NB4 (cell line): Measurements from ENCODE around the gene ANKLE1.

ENCODE experiments used
- POLR2A ChIP-seq: IDR thresholded peaks from 2 replicates; pipeline ENCODE4 v1.6.1; 2011; ENCODE audit warnings: mild to moderate bottlenecking; ENCODE audit not compliant: insufficient read length; ENCODE audit errors: extremely low read depth
- TF ChIP-seq, protein P1 (sequence below): IDR thresholded peaks from one replicate; pipeline ENCODE4 v1.5.1; 2012; ENCODE audit warnings: low read depth, low read length
- TF ChIP-seq, protein P2 (sequence below): IDR thresholded peaks from 2 replicates; pipeline ENCODE4 v1.6.1; 2011; ENCODE audit warnings: low read depth, low read length

DNA sequence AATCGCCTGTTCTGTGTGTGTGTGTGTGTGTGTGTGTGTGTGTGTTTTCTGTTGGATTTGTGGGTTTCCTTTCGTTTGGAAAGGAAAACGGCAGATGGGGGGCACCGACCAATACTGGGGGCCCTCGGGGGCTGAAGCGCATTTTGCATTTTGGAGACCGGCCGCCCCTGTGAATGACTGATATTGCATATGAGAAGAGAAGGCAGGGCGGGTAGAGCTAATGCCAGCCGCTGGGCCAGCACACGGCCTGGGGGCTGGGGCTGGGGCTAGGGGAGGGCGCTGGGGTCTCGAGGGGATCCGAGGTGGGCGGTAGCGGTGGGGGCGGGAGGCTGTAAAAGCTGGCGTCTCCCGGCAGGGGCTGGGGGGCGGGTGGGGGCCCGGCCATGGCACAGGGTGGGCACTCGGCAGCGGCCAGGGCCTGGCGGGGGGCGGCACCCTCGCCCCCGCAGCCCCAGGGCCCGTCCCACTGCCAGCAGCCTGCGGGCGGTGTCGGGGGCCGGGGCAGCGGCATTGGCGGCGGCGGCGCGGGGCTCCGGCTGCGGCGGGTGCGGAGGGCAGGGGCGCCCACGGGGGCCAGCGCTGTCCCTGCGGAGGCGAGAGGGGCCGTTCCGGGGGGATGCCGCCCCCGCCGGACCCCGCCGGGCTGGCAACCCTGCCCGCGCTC, 41.7 kb downstream of the ANKLE1 start:
- no peak for TF ChIP-seq POLR2A
- TF ChIP-seq, protein P1, sequence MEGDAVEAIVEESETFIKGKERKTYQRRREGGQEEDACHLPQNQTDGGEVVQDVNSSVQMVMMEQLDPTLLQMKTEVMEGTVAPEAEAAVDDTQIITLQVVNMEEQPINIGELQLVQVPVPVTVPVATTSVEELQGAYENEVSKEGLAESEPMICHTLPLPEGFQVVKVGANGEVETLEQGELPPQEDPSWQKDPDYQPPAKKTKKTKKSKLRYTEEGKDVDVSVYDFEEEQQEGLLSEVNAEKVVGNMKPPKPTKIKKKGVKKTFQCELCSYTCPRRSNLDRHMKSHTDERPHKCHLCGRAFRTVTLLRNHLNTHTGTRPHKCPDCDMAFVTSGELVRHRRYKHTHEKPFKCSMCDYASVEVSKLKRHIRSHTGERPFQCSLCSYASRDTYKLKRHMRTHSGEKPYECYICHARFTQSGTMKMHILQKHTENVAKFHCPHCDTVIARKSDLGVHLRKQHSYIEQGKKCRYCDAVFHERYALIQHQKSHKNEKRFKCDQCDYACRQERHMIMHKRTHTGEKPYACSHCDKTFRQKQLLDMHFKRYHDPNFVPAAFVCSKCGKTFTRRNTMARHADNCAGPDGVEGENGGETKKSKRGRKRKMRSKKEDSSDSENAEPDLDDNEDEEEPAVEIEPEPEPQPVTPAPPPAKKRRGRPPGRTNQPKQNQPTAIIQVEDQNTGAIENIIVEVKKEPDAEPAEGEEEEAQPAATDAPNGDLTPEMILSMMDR, result no peak
- TF ChIP-seq, protein P2, sequence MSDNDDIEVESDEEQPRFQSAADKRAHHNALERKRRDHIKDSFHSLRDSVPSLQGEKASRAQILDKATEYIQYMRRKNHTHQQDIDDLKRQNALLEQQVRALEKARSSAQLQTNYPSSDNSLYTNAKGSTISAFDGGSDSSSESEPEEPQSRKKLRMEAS, result no peak
